ENCODE data around the gene TRIO. TPM values are rescaled to one million over a fixed set of nuclear protein-coding genes. Genes with fewer than 3 reads are reported as not detected.

Gene TRIO
- total RNA-seq, 2 experiments from 2014 or later: 5.7 to 15.7 TPM

GRCh38 chr5:14491015-14491915 lies 348.1 kb downstream of the TRIO start:
- Mint-ChIP-seq H3K27ac (no peak overlapping the region), H3K4me1 (peaks cover 7% of the 10 kb centered on the region), H3K27me3 (no peaks in the 10 kb centered on the region), H3K36me3 (peaks cover 4% of the 10 kb centered on the region), H3K9me3 (ENCODE audit: low read depth) (peaks cover 3% of the 10 kb centered on the region), H3K4me3 (no peak overlapping the region)
- ATAC-seq: no peak
- CTCF ChIA-PET: interaction anchor here (0.6 to 2.0 kb wide), 3 partner anchors 42 to 158 kb away, joined by 3 to 6 read pairs (median 3); no protein-coding TSS in a partner anchor
- no peak for DNase-seq

DNA sequence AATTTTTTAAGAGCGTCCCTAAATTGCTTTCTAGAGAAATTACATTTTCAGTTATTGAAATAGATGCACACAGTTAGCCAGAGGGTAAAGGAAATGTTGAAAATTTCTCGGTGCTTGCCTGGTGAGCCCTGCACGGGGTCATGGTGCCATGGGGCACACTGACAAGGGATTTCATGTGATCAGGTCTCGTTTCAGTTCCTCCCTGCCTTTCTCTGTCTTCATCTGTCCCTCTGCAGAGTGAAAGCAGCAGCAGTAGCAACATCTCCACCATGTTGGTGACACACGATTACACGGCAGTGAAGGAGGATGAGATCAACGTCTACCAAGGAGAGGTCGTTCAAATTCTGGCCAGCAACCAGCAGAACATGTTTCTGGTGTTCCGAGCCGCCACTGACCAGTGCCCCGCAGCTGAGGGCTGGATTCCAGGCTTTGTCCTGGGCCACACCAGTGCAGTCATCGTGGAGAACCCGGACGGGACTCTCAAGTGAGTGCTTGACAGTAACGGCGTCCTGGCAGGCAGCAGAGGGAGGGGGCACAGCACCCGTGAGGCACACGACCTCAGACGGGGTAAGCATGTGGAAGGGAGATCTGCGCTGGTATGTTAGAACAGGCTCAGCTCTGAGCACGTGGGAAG lies 349.3 kb downstream of the TRIO start:
- CTCF ChIA-PET: no interaction called here

DNA sequence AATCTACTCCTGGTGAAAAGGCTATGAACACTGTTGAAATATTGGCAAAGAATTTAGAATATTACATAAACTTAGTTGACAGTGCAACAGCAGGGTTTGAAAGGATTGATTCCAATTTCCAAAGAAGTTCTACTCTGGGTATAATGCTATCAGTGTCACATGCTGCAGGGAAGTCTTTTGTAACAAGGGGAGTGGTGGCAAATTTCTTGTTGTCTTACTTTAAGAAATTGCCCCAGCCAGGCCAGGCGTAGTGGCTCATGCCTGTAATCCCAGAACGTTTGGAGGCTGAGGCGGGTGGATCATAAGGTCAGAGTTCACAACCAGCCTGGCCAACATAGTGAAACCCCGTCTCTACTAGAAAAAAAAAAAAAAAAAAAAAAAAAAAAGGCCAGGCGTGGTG lies 352.2 kb downstream of the TRIO start:
- Mint-ChIP-seq H3K27me3 (peaks cover 2% of the 10 kb centered on the region), H3K9me3 (ENCODE audit: low read depth) (no peaks in the 10 kb centered on the region), H3K4me1 (peaks cover 4% of the 10 kb centered on the region), H3K27ac (no peak overlapping the region), H3K36me3 (no peaks in the 10 kb centered on the region), H3K4me3 (no peak overlapping the region)
- no peak for DNase-seq
- no peak for ATAC-seq
- CTCF ChIA-PET: no interaction called here

More for the DNA sequence above, 349.3 kb downstream of the TRIO start:
- Mint-ChIP-seq H3K9me3 (ENCODE audit: low read depth) (peaks cover 3% of the 10 kb centered on the region), H3K4me1 (peaks cover 7% of the 10 kb centered on the region), H3K4me3 (no peak overlapping the region), H3K27me3 (peaks cover 2% of the 10 kb centered on the region), H3K36me3 (peaks cover 4% of the 10 kb centered on the region), H3K27ac (no peak overlapping the region)
- ATAC-seq (no peak), DNase-seq (no peak)

GRCh38 chr5:14497311-14497710 lies 354.2 kb downstream of the TRIO start:
- Mint-ChIP-seq H3K36me3 (no peaks in the 10 kb centered on the region), H3K27ac (no peak overlapping the region), H3K9me3 (ENCODE audit: low read depth) (no peaks in the 10 kb centered on the region), H3K4me1 (no peaks in the 10 kb centered on the region), H3K27me3 (peaks cover 2% of the 10 kb centered on the region), H3K4me3 (no peak overlapping the region)
- DNase-seq: no peak
- CTCF ChIA-PET: no interaction called here
- no peak for ATAC-seq

DNA sequence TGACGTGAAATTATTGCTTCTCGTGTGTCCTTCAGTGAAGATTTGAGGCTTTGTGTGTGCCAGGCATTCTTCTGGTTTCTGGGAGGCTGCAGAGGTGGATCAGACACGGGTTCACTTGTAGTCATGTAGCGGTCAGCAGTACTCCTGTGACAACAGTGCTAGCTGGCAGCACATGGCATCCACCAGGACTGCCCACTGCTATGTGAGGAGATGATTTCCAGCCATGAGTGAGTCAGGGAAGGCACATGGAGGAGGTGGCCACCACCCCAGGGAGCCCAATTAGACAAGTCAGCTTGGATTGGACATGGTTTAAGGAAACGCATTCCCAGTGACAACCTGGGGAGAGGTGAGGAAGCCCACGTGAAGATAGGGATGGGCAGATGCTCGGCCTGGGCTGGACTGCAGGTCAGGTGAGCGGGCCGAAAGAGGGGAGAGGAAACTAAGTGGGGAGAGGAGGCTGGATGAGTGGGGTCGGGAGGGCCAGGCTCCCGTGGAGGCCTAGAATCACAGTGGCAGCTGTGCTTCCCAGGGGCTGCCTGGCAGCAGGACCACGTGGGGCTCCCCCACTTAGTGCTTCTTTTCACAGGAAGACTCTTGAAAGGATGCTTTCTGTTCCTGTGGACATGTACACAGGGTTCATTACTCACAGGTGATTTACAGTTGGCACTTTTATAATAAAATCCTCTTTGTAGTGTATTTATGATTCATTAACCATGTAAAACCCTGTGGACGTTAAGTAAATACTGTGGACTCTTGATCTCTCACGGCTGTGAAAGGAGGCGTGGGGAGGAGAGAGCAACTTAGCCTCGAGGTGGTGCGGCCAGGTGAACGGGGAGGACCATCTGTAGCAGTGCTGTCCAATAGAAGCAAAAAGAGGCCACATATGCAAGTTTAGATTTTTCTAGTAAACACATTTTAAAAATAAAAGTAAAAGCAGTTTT lies 358.5 kb downstream of the TRIO start:
- H3K9me3 Mint-ChIP-seq (ENCODE audit: low read depth): no peaks in the 10 kb centered on the region
- ATAC-seq: no peak
- peaks cover 2% of the 10 kb centered on the region for H3K27me3 Mint-ChIP-seq
- H3K4me3 Mint-ChIP-seq: no peak overlapping the region
- no peaks in the 10 kb centered on the region for H3K36me3 Mint-ChIP-seq
- H3K4me1 Mint-ChIP-seq: no peaks in the 10 kb centered on the region
- no peak for DNase-seq
- CTCF ChIA-PET: no interaction called here
- H3K27ac Mint-ChIP-seq: no peak overlapping the region

DNA sequence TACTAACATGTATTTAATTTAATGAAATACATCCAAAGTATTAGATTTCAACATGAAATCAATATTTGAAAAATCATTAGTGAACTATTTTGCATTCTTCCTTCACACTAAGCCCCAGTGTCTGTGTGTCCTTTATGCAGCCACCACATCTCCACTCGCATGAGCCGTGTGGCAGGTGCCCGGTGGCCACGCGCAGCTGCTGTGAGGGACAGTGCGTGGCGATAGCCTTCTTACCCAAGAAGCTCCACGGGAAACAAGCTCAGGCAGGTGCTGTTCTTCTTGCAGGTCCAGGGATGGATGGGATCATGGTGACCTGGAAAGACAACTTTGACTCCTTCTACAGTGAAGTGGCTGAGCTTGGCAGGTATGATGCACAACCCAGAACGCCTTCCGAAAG lies 359.1 kb downstream of the TRIO start:
- ATAC-seq: no peak
- Mint-ChIP-seq H3K36me3 (no peaks in the 10 kb centered on the region), H3K27ac (no peak overlapping the region), H3K4me1 (no peaks in the 10 kb centered on the region), H3K9me3 (ENCODE audit: low read depth) (no peaks in the 10 kb centered on the region), H3K4me3 (no peak overlapping the region), H3K27me3 (no peaks in the 10 kb centered on the region)
- DNase-seq: no peak
- CTCF ChIA-PET: no interaction called here

DNA sequence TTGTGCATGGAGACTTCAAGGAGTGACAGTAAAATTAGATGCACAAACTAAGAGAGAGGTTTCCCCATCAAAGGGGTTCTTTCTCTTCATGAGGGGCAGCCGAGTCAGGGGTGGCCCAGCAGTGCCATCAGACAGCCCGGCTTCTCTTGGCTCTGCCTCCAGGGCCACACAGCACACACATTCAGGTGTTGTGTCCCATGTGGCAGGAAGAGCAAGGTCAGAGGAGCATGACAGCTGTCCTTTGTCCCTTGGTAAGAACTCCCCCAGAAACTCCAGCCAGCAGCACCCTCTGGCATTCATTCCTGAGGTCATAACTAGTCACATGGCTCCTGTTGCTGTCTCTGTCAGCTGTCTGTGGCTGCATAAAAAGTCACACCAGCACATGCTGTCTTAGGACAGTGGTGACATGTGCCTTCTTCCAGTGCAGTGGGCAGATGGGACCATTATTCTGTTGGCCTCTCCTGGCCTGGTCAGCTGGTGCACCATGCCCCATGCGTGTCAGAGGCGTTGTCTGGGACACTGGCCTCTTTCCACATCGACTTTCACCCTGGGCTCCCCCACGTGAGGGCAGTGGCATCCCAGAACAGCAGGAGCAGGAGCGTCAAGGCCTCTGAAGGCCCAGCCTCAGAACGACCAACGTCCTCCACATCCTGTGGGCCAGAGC lies 360.0 kb downstream of the TRIO start:
- Mint-ChIP-seq H3K27me3 (no peaks in the 10 kb centered on the region), H3K9me3 (ENCODE audit: low read depth) (no peaks in the 10 kb centered on the region), H3K4me3 (no peak overlapping the region), H3K27ac (no peak overlapping the region), H3K36me3 (no peaks in the 10 kb centered on the region), H3K4me1 (no peaks in the 10 kb centered on the region)
- DNase-seq (no peak), ATAC-seq (no peak)
- CTCF ChIA-PET: interaction anchor here (0.6 kb wide), 1 partner anchor 83 kb away, joined by 3 read pairs; no protein-coding TSS in a partner anchor

DNA sequence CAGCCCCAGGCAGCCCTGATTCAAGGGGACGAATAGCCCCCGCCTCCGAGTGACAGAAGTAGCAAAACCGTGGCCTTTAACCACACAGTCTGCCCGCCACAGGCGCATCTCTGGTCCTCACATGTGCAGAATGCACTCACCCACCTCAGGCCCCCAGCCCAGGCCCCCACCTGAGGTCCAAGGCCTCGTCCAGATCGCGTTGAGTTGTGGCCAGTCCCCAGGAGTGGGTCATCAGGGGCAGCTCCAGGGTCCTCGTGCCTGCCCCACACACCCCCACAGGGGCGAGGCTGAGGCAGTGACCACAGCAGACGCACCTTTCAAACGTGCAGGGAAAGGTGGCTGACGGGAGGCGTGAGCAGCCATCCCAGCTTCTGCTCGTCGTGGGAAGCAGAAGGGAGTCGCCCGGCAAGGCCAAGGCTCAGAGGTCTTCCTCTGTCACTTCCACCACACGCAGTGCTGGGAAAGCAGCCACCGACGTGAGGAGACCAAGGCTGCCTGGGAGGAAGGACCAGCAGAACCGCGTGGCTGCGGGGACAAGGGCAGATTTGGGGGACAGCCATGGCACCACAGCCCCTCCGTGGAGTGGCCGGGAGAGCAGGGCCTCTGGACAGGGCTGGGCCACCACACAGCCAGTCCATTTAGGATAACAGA lies 360.7 kb downstream of the TRIO start:
- Mint-ChIP-seq H3K27me3 (no peaks in the 10 kb centered on the region), H3K4me1 (no peaks in the 10 kb centered on the region), H3K36me3 (no peaks in the 10 kb centered on the region), H3K4me3 (no peak overlapping the region), H3K27ac (no peak overlapping the region), H3K9me3 (ENCODE audit: low read depth) (no peaks in the 10 kb centered on the region)
- ATAC-seq (no peak), DNase-seq (no peak)
- CTCF ChIA-PET: no interaction called here

DNA sequence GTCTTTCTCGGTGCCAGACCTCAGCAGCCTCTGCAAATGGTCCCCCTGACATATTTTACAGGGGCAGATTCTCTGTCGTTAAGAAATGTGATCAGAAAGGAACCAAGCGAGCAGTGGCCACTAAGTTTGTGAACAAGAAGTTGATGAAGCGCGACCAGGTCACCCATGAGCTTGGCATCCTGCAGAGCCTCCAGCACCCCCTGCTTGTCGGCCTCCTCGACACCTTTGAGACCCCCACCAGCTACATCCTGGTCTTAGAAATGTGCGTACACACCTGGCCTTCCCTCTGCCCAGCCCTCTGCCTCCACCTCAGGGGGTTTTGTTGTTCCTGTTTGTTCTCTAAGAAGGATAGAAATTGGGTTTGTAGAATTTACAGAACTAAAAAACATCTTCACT lies 361.2 kb downstream of the TRIO start:
- CTCF ChIA-PET: no interaction called here

GRCh38 chr5:14504816-14505215 lies 361.7 kb downstream of the TRIO start:
- CTCF ChIA-PET: no interaction called here
- Mint-ChIP-seq H3K4me3 (no peak overlapping the region), H3K36me3 (no peaks in the 10 kb centered on the region), H3K27ac (no peak overlapping the region), H3K4me1 (no peaks in the 10 kb centered on the region), H3K27me3 (no peaks in the 10 kb centered on the region), H3K9me3 (ENCODE audit: low read depth) (no peaks in the 10 kb centered on the region)
- DNase-seq (no peak), ATAC-seq (no peak)

More for the DNA sequence above, 361.2 kb downstream of the TRIO start:
- DNase-seq (no peak), ATAC-seq (no peak)
- no peaks in the 10 kb centered on the region for H3K36me3 Mint-ChIP-seq
- no peak overlapping the region for H3K4me3 Mint-ChIP-seq
- no peaks in the 10 kb centered on the region for H3K9me3 Mint-ChIP-seq (ENCODE audit: low read depth)
- H3K27me3 Mint-ChIP-seq: no peaks in the 10 kb centered on the region
- H3K4me1 Mint-ChIP-seq: no peaks in the 10 kb centered on the region
- no peak overlapping the region for H3K27ac Mint-ChIP-seq

- CTCF ChIA-PET: no interaction called here
Observed at GRCh38 chr5:14505310-14506139, 362.4 kb downstream of the TRIO start.

GRCh38 chr5:14506140-14506538 lies 363.0 kb downstream of the TRIO start:
- no peak for DNase-seq
- no peaks in the 10 kb centered on the region for H3K9me3 Mint-ChIP-seq (ENCODE audit: low read depth)
- H3K36me3 Mint-ChIP-seq: no peaks in the 10 kb centered on the region
- no peaks in the 10 kb centered on the region for H3K4me1 Mint-ChIP-seq
- H3K27me3 Mint-ChIP-seq: no peaks in the 10 kb centered on the region
- no peak overlapping the region for H3K27ac Mint-ChIP-seq
- ATAC-seq: no peak
- CTCF ChIA-PET: no interaction called here
- H3K4me3 Mint-ChIP-seq: no peak overlapping the region

More at GRCh38 chr5:14505310-14506139, 362.4 kb downstream of the TRIO start:
- no peak overlapping the region for H3K4me3 Mint-ChIP-seq
- H3K27ac Mint-ChIP-seq: no peak overlapping the region
- no peaks in the 10 kb centered on the region for H3K4me1 Mint-ChIP-seq
- H3K36me3 Mint-ChIP-seq: no peaks in the 10 kb centered on the region
- ATAC-seq: no peak
- DNase-seq: no peak
- no peaks in the 10 kb centered on the region for H3K27me3 Mint-ChIP-seq
- no peaks in the 10 kb centered on the region for H3K9me3 Mint-ChIP-seq (ENCODE audit: low read depth)

All from activated CD8-positive, alpha-beta memory T cell treated with anti-CD3 and anti-CD28 coated beads, Interleukin-2, amount 10 ng/mL, durations not matched to agents 7 days and 5 days (primary cell).